ENCODE data around the gene NAT8L.

Gene NAT8L

DNA sequence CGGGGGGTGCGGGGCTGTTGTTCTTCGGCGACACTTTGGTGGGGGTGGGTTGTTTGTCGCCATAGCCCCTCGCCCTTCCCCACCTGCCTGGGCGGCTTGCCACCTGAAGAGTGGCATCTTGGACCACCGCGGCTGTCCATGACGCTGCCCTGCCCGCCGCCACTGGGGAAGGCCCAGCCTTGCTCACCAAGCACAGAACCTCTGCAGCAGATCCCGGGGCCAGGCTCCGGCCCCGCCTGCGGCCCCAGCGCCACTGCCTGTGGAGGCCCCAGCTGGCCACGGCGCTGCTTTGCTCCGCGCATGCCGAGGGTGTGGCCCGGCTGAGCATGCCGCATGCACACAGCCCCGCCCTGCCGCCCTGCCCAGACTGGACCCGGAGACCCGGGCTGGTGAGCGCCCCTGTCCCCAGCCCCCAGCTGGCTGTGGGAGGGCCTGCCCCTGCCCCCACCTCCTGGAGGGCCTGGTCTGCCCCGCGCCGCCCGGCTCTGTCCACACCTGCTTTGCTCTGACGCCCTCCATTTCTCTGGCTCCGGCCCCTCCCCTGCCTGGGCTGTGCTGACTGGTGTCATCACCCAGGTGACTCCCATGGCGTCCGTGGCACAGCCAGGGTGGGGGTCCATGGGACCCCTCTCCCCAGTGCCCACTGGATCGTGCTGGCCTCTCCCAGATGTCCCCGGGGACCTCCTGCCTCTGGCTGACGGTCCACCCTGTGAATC is 5.3 kb downstream of the NAT8L start:
- no peak for DNase-seq (ENCODE audit: low spot score)

DNA sequence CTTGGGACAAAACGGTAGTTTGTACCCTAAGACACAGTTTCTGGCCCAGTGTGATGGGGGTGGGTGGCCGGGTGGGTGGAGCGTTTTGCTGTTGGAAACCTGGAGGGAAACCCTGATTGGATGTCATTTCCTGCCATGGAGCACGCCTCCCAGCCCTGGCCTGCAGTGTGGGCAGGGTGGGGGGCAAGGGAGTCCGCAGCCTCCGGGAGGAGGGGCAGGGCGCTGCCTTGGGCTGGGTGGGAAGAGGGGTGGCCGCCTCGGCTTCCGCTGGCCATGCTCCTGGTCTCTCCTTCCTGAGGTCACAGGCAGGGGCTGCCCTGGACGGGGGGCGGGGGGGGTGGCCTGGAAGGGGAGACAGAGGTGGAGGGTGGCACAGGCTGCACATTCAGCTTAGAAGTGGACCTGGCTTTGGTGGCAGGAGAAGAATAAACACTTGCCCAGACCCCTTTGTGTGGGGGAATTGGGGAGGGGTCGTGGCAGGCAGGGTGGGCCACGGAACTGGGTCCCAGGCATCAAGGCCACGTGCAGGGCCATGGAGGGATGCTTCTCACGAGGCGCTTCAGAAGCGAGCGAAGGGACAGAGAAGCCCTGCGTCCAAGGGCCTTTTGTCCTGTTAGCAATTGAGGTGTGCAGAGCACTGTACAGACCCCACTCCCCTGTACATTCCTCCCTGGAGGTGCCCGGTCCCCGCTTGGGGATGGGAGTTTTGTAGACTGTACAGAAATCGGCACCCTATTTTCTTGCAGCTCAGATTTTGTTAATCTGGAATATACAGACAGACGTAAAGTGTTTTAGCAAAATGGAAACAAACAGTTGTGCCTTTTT is 6.2 kb downstream of the NAT8L start:
- DNase-seq (ENCODE audit: low spot score), result no peak

DNA sequence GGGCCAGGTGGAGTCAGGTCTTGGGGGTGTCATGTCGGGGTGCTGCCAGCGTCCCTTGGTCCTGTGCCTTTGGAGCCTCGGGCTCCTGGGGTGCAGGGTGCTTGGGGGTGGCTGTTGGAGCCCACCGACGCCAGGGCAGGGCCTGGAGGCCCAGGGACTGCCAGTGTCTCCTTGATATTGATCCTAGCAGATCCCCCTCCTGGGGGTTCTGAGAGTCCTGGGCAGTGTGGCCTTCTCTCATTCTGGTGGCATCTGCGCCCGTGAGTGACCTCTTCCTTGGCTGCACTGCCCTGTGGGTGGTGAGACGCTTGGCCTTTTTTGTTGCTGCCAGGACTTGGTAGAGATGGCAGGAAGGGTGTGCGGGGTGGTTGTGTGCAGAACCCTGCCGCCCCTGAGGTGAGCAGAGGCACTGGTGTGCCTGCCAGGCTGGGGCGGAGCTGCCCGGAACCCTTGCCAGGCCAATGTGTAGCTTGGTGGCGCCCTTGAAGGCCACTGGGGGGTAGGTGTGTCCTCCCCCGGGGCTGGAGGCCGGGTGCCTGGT is 7.0 kb downstream of the NAT8L start:
- no peak for DNase-seq (ENCODE audit: low spot score)

DNA sequence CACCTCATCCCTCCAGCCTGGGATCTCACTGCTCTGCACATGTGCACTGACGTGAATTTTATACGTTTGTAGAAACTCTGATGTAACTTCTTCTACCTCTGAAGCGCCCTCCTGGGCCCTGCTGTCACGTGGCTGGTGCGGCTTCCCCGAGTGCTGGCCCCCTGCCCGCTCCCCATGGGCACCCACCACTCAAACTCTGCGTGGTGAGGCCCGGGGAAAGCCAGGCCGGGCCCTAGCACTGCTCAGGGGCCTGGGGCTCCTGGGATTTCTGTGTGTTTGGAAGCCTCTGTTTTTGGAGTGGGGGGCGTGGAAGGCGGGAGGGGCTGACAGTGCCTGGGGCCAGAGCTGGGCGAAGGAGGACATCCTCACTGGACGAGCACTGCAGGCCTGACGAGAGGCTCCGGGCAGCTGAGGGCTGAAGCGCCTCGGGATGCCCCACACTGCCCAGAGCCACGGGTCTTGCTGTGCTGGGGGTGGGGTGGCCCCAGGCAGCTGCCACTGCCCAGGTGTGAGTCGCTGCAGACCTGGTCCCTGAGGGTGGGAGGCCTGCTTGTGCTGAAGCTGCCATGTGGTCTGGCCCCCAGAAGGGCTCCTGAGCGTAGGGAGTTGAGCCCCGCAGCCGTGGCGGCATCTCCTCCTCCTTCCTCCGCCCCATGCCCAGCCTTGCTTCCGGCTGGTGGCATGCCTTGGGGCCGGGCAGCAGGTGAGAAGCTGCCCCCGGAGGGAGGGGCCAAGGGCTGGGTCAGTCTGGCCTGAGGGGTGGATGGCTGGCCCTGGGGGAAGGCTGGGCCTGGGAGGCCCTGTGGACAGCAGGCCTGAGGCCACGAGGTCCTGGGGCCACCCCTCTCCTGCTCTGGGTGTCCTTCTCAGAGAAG is 7.7 kb downstream of the NAT8L start:
- no peak for DNase-seq (ENCODE audit: low spot score)

DNA sequence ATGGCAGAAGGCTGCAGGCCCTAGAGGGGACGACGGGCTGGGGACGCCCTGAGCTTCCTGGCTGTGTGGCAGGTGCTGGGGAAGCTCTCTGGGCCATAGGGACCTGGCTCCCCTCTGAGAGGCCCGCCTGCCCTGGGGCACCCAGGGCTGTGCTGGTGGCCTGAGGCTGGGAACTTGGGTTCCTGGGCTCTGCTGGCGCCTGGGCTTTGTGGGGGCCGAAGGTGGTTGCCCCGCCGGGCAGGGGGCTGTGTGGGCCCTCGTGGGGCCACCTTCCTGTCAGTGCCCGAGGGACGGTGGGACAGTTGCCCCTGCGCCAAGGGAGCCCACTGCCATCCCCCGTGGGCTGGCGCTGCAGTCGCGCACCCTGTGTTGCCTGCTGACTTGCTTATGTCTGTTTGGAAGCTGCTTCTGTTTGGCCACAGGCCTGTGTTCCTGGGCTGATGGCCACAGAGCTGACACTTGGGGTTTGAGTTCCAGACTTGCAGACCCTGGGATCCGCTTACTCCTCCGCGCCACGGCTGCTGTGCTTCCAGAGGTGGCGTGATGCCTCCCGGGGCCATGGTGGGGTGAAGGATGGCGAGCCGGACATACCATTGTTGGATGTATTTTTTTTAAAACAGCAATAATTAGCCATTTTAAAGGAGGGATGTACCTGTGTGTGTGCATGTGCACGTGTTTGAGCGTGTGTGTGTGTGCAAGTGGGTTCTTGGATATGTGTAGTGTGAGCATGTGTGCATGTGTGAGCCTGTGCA is 8.5 kb downstream of the NAT8L start:
- no peak for DNase-seq (ENCODE audit: low spot score)

DNA sequence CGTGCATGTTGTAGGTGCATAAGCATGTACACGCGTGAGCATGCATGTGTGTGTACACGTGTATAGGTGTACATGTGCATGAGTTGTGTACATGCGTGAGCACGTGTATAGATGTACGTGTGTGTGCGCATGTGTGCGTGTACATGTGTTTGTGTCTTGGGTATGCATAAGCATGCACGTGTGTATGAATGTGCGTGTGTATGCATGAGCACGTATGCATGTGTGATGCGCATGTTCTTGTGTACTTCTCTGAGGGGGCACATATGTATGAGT is 9.0 kb downstream of the NAT8L start:
- no peak for DNase-seq (ENCODE audit: low spot score)

DNA sequence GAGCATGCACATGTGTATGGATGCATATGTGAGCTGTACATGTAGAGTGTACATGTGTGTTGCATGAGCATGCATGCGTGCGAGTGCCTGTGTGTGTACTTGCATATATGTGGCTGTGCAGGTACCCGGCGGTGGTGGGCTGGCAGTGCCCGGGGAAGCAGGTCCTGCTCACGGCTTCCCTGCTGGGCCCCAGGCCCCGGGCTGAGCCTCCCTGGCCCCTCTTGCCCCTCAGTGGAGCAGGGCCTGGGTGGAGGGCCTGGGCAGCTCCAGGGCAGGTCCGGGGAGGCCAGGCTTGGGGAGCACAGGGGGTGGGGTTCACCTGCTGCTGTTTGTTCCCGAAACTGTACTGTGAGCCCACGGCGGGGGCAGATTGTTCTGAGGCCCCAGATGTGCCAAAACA is 9.4 kb downstream of the NAT8L start:
- DNase-seq (ENCODE audit: low spot score), result no peak

DNA sequence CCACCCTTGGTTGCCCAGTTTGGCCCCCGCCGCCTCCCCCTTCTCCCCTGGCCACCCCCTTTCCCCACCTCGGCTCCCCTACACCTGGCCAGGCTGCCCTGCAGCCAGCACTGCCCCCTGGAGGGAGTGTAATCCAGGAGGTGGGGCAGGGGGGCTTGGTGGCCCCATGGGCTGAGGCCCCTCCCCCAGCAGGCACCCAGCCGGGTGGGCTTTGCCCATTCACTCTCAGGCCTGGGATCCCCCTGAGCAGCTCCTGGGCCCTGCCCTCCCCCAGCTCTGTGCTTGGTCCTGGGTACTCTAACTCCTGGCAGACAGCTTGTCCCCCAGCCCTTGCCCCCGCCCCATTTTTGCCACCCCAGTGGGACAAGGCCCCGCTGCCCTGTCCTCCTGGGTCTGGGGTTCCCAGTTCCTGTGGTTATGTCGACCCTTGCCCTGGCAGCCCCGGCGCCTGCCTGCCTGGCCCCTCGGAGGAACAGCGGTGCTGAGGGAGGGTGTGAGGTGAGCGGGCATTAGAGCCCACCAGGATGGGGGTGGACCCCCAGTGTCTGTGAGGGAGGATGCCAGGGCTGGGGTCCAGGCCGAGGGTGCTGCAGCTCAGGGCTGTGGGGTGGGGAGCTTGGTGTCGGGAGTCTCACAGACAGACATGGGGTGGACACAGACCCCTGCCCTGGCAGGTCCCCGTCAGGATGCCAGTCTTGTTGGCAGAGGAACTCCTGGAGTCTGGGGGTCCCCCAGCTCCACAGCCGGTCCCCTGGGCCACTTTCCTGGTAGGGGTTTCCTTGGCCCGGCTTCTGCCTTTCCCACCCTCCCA is 10.2 kb downstream of the NAT8L start:
- DNase-seq (ENCODE audit: low spot score), result no peak

DNA sequence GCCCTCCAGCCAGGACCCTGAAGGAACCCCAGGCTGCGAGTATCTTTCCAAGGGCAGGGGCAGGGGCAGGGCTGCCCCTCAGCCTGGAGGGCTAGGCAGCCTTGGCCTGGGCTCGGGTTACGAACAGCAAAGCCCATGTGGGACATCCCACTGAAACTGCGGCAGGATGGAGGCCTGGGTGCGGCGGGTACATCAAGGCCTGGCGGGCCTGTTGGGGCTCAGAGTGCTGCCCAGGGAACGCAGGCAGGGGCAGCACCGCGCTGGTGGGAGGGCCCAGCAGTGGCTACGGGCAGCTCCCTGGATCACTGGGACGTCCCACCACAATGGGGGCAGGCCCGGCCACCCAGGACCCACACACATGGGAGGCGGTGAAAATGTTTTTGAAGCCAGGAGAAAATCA is 10.9 kb downstream of the NAT8L start:
- DNase-seq (ENCODE audit: low spot score), result no peak

DNA sequence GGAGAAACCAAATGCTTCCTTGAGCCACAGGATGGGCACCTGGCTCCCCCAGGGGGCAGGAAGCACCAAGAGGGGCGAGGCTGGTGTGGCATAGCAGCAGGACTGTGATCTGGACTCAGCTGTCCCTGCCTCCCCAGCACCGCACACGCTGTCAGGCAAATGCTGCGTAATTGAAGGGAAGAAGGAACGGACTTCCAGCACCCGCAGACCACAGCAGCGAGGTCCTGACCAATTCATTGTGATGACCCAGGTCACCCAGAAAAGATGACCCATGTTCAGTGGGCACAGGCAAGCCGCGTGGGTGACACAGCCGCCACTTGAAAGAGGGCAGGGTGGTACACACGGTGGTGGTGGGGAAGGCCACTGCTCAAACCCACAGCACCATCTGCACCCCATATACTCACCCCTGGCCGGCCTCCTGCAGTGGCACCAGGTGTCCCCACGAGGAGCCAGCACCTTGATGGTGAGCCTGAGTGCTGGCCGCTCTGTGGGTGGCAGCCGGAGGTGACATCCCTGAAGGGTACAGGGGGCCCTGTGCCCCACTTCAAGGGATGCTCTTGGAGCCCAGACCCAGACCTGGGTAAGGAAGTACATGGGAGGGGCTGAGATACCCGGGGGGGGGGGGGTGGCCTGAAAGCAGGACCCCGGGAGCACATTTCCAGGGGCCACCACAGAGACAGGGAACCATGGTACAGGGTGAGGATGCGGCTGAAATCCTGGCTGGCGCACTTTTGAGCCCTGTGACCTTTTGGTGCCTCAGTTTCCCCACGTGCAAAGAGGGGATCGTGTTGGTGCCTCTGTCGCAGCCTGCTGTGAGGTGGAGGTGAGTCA is 11.5 kb downstream of the NAT8L start:
- DNase-seq (ENCODE audit: low spot score), result no peak

DNA sequence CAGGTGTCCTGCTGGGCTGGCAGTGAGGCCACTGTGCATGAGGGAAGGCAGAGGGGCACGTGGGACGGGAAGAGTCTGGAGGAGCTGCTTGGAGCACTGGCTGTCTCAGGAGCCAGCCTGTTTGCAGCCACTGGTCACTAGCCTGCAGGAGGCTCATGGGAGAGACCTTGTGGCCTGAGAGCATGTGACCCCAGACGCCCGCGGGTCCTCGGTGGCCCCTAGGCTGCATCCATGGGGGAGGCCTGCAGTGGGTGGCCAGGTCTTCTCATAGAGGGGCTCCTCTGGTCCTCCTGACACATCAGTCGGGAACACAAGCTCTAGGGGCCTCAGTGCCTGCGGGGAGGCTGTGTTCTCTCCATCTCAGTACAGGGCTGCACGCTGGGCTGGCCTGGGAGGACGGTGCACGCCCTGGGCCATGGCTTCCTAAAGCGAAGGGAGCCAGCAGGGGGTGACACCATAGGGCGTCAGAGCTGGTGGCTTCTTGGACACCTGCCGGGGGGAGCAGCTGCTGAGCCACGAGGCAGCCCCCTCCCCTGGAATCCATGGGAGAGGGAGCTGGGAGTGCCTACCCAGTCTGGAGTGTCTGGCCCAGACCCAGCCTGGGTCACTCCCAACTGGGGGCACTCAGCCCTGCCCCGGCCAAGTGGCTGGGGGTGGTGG is 12.3 kb downstream of the NAT8L start:
- DNase-seq (ENCODE audit: low spot score), result no peak

DNA sequence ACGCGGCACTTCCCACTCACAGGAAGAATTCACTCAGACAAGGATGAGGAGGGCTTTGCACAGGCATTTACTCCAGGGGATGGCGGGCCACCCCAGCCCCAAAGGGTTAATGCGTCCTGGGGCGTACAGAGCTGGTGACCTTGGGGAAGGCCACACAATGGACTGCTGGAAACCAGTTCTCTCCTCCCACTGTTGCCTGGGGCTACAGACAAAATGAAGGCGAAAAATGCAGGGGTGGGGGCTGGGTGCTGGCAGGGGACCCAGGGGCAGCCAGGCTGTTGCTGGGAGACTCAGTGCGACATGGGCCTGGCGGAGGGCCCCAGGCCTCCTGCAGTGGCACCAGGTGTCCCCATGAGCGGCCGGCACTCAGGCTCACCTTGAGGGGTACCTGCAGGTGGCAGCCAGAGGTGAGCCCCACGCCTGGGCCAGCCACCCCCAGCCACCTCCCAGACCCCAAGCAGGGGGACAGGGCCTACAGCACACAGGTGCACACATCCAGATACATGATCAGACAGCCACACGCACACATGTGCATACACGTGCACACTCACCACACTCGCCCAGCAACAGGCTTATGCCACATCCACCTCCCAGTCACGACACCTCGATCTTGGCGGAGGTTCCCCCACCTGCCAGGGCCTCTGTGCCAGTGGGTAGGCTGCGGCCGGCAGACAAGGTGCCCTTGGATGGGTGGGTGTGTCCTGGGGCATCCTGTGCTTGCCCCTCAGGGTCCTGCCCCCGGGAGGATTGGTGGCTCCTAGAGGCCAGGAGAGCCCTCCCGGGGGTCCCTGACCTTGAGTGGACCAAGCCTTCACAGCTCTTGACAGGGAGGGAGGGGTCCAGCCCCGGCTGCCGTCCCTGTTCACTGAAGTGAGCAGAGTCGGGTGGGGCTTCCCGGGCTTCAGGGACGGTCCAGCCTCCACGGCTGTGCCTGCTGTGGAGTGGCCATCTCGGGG is 13.1 kb downstream of the NAT8L start:
- no peak for DNase-seq (ENCODE audit: low spot score)

DNA sequence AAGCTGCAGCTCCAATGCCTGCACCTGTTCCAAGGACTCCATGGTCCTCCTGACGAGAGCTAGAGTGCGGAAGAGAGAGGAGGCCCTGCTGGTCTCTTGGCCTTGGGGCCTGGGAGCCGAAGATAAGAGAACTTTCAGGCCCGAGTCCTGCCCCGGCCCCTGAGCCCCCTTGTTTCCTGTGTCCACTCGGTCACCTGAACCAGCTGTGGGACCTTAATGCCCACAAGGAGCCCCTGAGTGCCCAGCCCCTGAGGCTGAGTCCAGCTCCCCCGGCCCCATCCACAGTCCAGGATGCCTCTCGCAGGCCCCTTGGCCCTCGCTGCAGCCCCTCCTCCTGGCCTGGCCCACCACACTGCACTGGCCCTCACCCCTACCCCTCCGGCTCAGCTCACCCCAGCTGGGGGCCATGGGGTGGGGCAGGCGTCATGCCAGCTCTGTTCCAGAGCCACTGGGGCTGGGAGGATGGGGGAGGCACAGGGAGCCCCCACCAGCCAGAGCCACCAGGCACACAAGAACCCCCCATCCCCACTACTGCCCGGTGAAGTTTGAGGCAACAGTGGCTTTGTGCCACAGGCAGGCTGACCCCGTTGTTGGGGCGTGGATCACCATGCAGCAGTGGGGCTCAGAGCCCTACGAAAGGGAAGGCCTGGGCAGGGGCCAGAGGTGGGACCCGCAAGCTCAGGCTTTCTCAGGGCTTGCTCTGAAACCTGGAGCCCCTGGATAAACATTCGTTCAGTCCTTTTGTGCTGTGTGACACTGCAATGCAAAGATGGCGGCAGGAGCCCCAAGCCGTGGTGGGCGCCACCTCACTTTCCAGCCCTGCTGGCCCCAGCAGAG is 14.1 kb downstream of the NAT8L start:
- DNase-seq (ENCODE audit: low spot score), result no peak

DNA sequence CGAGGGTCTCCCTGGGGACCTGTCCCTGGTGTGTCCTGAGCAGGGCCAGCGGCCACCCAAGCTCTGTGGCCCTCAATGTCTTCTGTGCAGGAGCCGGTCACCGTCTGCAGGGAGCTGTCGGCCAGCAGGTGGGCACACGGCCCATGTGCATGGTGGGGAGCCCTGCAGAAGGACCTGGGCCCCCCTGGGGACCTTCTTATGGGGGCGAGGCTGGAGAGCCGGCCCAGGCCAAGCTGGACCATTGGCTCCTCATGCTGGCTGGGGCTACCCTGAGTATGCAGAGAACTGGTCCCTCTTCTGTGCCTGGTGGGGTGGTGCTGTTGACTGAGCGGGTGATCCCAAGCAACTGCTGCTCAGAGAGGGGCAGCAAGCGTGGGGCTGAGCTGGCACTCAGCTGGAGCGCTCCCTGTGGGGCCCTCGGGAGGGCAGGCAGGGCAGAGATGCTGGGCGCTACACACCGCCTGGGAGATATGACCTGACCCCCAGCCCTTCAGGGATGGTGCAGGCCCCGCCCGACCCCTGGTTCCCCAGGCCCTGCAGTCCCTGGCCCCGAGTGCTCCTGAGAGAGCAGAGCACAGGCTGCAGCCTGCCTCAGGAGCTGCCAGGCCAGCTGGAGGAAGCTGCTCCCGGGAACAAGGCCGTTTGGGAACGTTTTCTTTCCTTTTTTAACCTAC is 14.8 kb downstream of the NAT8L start:
- no peak for DNase-seq (ENCODE audit: low spot score)

DNA sequence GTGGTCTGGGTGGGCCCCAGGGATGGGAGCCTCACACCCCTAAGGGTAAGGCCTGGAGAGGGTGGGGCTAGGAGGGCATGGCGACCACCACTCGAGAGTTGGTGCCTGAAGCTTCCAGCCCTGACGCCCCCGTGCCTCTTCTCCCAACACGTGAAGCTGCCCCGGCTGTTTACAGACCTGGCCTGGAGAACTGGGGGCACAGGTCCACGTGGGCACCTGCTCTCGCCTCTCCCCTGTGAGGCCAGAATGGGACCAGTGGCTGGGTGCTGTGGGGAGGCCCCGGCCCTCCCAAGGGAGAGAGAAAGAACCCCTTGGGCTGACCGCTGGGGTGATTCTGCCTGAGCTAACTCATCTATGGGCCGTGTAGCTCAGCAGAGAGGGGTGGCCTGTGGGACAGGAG is 15.5 kb downstream of the NAT8L start:
- DNase-seq (ENCODE audit: low spot score), result no peak

DNA sequence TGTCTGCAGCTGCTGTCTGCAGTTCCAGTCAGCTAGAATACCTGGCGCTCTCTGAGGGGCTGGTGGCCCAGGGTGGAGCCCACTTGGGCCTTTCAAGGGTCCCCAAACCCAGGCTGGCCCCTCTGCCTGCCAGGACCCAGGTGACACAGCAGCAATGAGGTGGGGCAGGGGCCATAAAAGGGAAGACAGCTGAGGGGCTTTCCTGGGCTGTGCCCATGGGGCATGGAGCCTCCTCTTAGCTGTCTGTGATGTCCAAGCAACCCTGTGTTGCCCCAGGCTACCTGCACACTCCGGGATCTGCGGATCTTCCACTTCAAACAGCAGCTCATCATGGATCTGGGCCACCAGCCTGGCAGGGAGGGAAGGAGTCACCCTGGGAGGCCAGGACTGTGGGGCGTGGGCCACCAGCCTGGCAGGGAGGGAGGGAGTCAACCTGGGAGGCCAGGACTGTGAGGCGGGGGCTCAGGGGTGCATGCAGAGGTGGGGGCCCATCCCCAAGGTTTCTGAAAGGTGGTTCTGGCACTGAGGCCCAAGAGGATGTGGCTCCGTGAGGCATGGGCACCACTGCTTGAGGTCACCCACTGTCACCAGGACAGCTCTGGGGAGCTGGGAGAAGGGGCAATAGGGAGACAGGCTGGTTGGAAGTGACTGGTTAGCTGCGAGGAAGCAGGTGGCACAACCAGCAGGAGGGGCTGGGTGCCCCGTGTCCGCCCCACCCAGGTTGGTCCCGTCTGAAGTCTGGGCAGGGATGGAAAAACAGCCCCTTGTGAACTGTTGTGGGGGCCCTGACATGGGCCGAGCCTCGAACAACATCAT is 16.3 kb downstream of the NAT8L start:
- no peak for DNase-seq (ENCODE audit: low spot score)
